SK-N-SH (cell line): Measurements from ENCODE around the gene TFF3. TPM values are rescaled to one million over a fixed set of nuclear protein-coding genes. Genes with fewer than 3 reads are reported as not detected.

ENCODE experiments used
- CTCF ChIA-PET: fragments of 300-600, 350-600 bp; formaldehyde crosslinking; extraction: SDS; loops from one replicate; lab custom pipeline; 2021; lab: Yijun Ruan, JAX
- POLR2A ChIA-PET: fragments of 350-600 bp; sonication (Branson Sonifier 250); formaldehyde crosslinking; extraction: SDS; loops from one replicate; lab custom pipeline; 2020; ENCODE audit warnings: antibody characterized with exemption, inconsistent platforms; lab: Yijun Ruan, JAX
- DNase-seq: peaks from one replicate; pipeline ENCODE4 v3.0.0; 2012
- H2AFZ ChIP-seq: fragments of 200-600 bp; sonication (generic); 2 replicates; pipeline ENCODE4 v1.8.1; 2016; ENCODE audit warnings: antibody characterized with exemption, mild to moderate bottlenecking, low read depth
- H3F3A ChIP-seq: fragments of 200-600 bp; sonication (generic); replicated peaks from 2 replicates; pipeline ENCODE3; 2016; ENCODE audit warnings: antibody characterized with exemption, mild to moderate bottlenecking; ENCODE audit not compliant: insufficient read depth
- H3K27ac ChIP-seq, 2 experiments: fragments of 200-500 bp in 1 of 2; fragments of 200-600 bp in 1 of 2; sonication (Bioruptor generic) in 1 of 2; sonication (generic), shearing (Covaris generic) in 1 of 2; 2 replicates each; pipeline versions ENCODE4 v1.5.1 to v1.6.1; 2014 to 2016; ENCODE audit warnings: low read depth in 2 of 2, inconsistent platforms in 1 of 2, low read length in 1 of 2, mild to moderate bottlenecking in 1 of 2, mixed read lengths in 1 of 2
- H3K27me3 ChIP-seq: fragments of 200-600 bp; sonication (generic), shearing (Covaris generic); 2 replicates; pipeline ENCODE4 v1.6.1; 2016; ENCODE audit warnings: mixed run types; ENCODE audit not compliant: insufficient read depth
- H3K36me3 ChIP-seq, 2 experiments: fragments of 200-500 bp in 1 of 2; fragments of 200-600 bp in 1 of 2; sonication (Bioruptor generic) in 1 of 2; sonication (generic) in 1 of 2; replicated peaks in 1 of 2; 2 replicates each; pipeline versions ENCODE3 to v1.5.1; 2014 to 2016; ENCODE audit warnings: low read length in 1 of 2, mild to moderate bottlenecking in 1 of 2; ENCODE audit not compliant: insufficient read depth in 2 of 2, control insufficient read depth in 1 of 2
- H3K4me1 ChIP-seq, 2 experiments: fragments of 200-500 bp in 1 of 2; fragments of 200-600 bp in 1 of 2; sonication (Bioruptor generic) in 1 of 2; sonication (generic), shearing (Covaris generic) in 1 of 2; 2 replicates each; pipeline versions ENCODE4 v1.5.1 to v1.6.1; 2014 to 2016; ENCODE audit warnings: low read depth in 1 of 2, low read length in 1 of 2, mixed run types in 1 of 2; ENCODE audit not compliant: insufficient read depth in 2 of 2, control insufficient read depth in 1 of 2
- H3K4me2 ChIP-seq: fragments of 200-600 bp; sonication (generic), shearing (Covaris generic); 2 replicates; pipeline ENCODE4 v1.6.1; 2017; ENCODE audit warnings: mixed run types
- H3K4me3 ChIP-seq, 2 experiments: fragments of 200-500 bp in 1 of 2; fragments of 200-600 bp in 1 of 2; sonication (Bioruptor generic) in 1 of 2; sonication (generic), shearing (Covaris generic) in 1 of 2; 2 replicates each; pipeline versions ENCODE4 v1.5.1 to v1.8.1; 2014 to 2016; ENCODE audit warnings: low read depth in 2 of 2, inconsistent platforms in 1 of 2, low read length in 1 of 2, mild to moderate bottlenecking in 1 of 2, mixed read lengths in 1 of 2, moderate library complexity in 1 of 2
- H3K79me2 ChIP-seq: fragments of 200-600 bp; sonication (generic); 2 replicates; pipeline ENCODE4 v1.8.1; 2017; ENCODE audit warnings: mild to moderate bottlenecking; ENCODE audit not compliant: insufficient read depth
- H3K9ac ChIP-seq: fragments of 200-600 bp; sonication (generic); 2 replicates; pipeline ENCODE4 v1.6.1; 2017; ENCODE audit warnings: mixed run types
- H3K9me2 ChIP-seq: fragments of 200-600 bp; sonication (generic); 2 replicates; pipeline ENCODE4 v1.6.1; 2017; ENCODE audit warnings: mixed run types
- H3K9me3 ChIP-seq: fragments of 200-600 bp; sonication (generic); 2 replicates; pipeline ENCODE4 v1.6.1; 2017; ENCODE audit warnings: mixed run types, mild to moderate bottlenecking, moderate library complexity
- H4K20me1 ChIP-seq: fragments of 200-600 bp; sonication (generic); 2 replicates; pipeline ENCODE4 v1.6.1; 2017; ENCODE audit warnings: mild to moderate bottlenecking, mixed run types; ENCODE audit not compliant: insufficient read depth
- GATA2 ChIP-seq: sonication (generic); formaldehyde crosslinking; IDR thresholded peaks from 2 replicates; pipeline ENCODE4 v1.5.0; 2020; ENCODE audit warnings: mild to moderate bottlenecking, missing genetic modification reagents
- NFIC ChIP-seq: IDR thresholded peaks from 2 replicates; pipeline ENCODE4 v1.4.0; 2012; ENCODE audit warnings: borderline replicate concordance
- NRF1 ChIP-seq: IDR thresholded peaks from 2 replicates; pipeline ENCODE4 v1.6.1; 2012; ENCODE audit warnings: low read depth, mild to moderate bottlenecking, low read length
- RAD21 ChIP-seq: IDR thresholded peaks from 2 replicates; pipeline ENCODE4 v1.6.1; 2012; ENCODE audit warnings: mild to moderate bottlenecking, low read length
- SMC3 ChIP-seq: IDR thresholded peaks from 2 replicates; pipeline ENCODE4 v1.6.1; 2012; ENCODE audit warnings: low read depth, low read length, improper control_type of control experiment
- WGBS: methylation state at CpG from one replicate; pipeline ENCODE4 v1.1.6; 2017; ENCODE audit warnings: low lambda C conversion rate; 5-methylcytosine and 5-hydroxymethylcytosine counted together
- polyA plus RNA-seq, 3 experiments: library from polyadenylated mRNA; depleted of rRNA; stranded (reverse); fragments of >200 nt; gene quantifications; 2 replicates each; pipeline ENCODE4 v1.2.3, GENCODE V29; 2012
- TF ChIP-seq, protein P1 (sequence below): IDR thresholded peaks from 2 replicates; pipeline ENCODE4 v1.4.0; 2012; ENCODE audit warnings: low read depth, borderline replicate concordance
- TF ChIP-seq, protein P2 (sequence below): fragments of 200-600 bp; sonication (generic); IDR thresholded peaks from 2 replicates; pipeline ENCODE4 v1.6.1; 2017; ENCODE audit warnings: antibody characterized with exemption, mild to moderate bottlenecking, moderate library complexity
- TF ChIP-seq, protein P3 (sequence below): IDR thresholded peaks from 2 replicates; pipeline ENCODE4 v1.6.1; 2012; ENCODE audit warnings: mild to moderate bottlenecking, low read depth, low read length, moderate library complexity
- TF ChIP-seq, protein P4 (sequence below): fragments of 150-350 bp; IDR thresholded peaks from 2 replicates; pipeline ENCODE4 v1.6.1; 2016; ENCODE audit warnings: mild to moderate bottlenecking, low read depth, low read length

The TFF3 gene
- polyA plus RNA-seq, 1 of the 3 experiments (the other 2 are of a cell fraction) = not detected

DNA sequence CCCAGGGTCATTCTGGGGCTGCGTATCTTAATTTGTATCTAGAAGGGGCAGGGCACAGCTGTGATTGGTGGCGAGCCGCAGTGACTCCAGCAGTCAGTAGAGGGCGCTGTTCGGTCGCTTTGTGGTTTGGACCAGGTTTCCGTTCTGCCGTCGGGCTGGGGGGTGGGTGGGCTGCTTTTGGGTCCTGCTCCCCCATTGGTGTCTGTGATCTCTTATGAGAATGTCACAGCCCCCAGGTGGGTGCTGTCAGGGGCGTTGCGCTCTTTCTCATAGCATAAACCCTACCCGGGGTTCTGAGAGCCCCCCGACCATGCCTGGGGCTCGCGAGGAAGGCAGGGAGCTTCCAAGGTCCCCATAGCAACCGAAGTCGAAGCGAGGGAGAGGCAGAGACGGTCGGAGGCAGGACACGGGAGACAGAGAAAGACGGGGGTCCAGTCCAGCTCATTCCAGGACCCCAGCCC, 5.4 kb downstream of the TFF3 start:
- no peaks in the 10 kb centered on the region for H3K9me2 ChIP-seq
- TF ChIP-seq SMC3 (peak; percentile 41; the same call in 1 of the 2 replicates), GATA2 (CRISPR knock-in tag) (peak; percentile 73), NFIC (no peak), NRF1 (0 out of 2 replicates have a peak, but pooled peaks have one; percentile 12), RAD21 (peak; percentile 64)
- TF ChIP-seq, protein P1, sequence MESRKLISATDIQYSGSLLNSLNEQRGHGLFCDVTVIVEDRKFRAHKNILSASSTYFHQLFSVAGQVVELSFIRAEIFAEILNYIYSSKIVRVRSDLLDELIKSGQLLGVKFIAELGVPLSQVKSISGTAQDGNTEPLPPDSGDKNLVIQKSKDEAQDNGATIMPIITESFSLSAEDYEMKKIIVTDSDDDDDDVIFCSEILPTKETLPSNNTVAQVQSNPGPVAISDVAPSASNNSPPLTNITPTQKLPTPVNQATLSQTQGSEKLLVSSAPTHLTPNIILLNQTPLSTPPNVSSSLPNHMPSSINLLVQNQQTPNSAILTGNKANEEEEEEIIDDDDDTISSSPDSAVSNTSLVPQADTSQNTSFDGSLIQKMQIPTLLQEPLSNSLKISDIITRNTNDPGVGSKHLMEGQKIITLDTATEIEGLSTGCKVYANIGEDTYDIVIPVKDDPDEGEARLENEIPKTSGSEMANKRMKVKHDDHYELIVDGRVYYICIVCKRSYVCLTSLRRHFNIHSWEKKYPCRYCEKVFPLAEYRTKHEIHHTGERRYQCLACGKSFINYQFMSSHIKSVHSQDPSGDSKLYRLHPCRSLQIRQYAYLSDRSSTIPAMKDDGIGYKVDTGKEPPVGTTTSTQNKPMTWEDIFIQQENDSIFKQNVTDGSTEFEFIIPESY = no peak
- TF ChIP-seq, protein P2, sequence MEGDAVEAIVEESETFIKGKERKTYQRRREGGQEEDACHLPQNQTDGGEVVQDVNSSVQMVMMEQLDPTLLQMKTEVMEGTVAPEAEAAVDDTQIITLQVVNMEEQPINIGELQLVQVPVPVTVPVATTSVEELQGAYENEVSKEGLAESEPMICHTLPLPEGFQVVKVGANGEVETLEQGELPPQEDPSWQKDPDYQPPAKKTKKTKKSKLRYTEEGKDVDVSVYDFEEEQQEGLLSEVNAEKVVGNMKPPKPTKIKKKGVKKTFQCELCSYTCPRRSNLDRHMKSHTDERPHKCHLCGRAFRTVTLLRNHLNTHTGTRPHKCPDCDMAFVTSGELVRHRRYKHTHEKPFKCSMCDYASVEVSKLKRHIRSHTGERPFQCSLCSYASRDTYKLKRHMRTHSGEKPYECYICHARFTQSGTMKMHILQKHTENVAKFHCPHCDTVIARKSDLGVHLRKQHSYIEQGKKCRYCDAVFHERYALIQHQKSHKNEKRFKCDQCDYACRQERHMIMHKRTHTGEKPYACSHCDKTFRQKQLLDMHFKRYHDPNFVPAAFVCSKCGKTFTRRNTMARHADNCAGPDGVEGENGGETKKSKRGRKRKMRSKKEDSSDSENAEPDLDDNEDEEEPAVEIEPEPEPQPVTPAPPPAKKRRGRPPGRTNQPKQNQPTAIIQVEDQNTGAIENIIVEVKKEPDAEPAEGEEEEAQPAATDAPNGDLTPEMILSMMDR = peak; percentile 62
- TF ChIP-seq, protein P3, sequence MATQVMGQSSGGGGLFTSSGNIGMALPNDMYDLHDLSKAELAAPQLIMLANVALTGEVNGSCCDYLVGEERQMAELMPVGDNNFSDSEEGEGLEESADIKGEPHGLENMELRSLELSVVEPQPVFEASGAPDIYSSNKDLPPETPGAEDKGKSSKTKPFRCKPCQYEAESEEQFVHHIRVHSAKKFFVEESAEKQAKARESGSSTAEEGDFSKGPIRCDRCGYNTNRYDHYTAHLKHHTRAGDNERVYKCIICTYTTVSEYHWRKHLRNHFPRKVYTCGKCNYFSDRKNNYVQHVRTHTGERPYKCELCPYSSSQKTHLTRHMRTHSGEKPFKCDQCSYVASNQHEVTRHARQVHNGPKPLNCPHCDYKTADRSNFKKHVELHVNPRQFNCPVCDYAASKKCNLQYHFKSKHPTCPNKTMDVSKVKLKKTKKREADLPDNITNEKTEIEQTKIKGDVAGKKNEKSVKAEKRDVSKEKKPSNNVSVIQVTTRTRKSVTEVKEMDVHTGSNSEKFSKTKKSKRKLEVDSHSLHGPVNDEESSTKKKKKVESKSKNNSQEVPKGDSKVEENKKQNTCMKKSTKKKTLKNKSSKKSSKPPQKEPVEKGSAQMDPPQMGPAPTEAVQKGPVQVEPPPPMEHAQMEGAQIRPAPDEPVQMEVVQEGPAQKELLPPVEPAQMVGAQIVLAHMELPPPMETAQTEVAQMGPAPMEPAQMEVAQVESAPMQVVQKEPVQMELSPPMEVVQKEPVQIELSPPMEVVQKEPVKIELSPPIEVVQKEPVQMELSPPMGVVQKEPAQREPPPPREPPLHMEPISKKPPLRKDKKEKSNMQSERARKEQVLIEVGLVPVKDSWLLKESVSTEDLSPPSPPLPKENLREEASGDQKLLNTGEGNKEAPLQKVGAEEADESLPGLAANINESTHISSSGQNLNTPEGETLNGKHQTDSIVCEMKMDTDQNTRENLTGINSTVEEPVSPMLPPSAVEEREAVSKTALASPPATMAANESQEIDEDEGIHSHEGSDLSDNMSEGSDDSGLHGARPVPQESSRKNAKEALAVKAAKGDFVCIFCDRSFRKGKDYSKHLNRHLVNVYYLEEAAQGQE = no peak
- TF ChIP-seq, protein P4, sequence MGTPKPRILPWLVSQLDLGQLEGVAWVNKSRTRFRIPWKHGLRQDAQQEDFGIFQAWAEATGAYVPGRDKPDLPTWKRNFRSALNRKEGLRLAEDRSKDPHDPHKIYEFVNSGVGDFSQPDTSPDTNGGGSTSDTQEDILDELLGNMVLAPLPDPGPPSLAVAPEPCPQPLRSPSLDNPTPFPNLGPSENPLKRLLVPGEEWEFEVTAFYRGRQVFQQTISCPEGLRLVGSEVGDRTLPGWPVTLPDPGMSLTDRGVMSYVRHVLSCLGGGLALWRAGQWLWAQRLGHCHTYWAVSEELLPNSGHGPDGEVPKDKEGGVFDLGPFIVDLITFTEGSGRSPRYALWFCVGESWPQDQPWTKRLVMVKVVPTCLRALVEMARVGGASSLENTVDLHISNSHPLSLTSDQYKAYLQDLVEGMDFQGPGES = no peak
- TF ChIP-seq, all 33 proteins: peak for 5
- H3K27me3 ChIP-seq = no peaks in the 10 kb centered on the region
- H3K27ac ChIP-seq = no peak overlapping the region
- H3F3A ChIP-seq = no peaks in the 10 kb centered on the region
- no peaks in the 10 kb centered on the region for H3K79me2 ChIP-seq
- no peak overlapping the region for H3K9ac ChIP-seq
- peaks cover 0 to 7% of the 10 kb centered on the region in 2 experiments; a peak in 1 of 4 replicates for H3K4me1 ChIP-seq
- no peak overlapping the region for H3K4me3 ChIP-seq
- 27% methylated on average over 9 of the region's 22 CpGs for WGBS
- H3K9me3 ChIP-seq = no peaks in the 10 kb centered on the region
- POLR2A ChIA-PET = no interaction called here
- H3K4me2 ChIP-seq = no peak overlapping the region
- CTCF ChIA-PET = interaction anchor here (0.5 to 2.5 kb wide), 57 partner anchors 8 to 283 kb away, joined by 3 to 14 read pairs (median 4); partner anchors contain the start of genes ABCG1 and SLC37A1
- DNase-seq = peak; percentile 87
- H3K36me3 ChIP-seq = no peaks in the 10 kb centered on the region
- no peaks in the 10 kb centered on the region for H4K20me1 ChIP-seq
- H2AFZ ChIP-seq = no peak overlapping the region
